CD1c-positive myeloid dendritic cell (primary cell): Measurements from ENCODE around the gene GADL1.

ENCODE experiments used
- DNase-seq: peaks from one replicate; pipeline ENCODE4 v3.0.0-alpha.2; 2016; ENCODE audit errors: extremely low spot score

GADL1 gene

DNA sequence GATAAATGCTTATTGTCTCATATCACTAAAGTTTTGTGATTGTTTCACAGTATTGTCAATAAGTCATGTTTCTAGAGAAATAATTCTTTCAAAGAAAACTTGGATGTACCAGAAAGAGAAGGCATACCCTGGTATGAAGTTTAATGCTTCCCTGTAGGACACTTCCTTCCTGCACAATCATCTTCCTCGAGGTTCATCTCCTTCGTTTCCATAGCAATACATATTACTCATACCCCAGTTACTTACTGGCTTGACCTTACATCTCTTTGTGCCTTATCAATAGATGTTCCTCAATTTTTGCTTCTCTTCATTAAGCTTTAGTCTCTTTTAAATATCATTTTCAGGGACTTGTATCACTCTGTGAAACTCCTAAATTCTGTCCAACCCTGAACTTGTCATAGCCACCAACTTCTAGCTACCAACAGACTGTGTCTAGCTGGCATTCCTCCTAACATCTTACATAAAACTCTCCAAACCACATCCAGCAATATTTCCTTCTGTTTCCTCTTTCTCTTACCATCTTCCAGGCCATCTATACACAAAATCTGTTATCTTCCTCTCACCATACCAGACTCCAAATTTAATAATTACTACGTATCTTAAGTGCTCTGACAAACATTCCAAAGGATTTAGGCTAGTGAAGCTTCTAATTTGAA, 134.3 kb downstream of the GADL1 start:
- DNase-seq: peak; percentile 19

DNA sequence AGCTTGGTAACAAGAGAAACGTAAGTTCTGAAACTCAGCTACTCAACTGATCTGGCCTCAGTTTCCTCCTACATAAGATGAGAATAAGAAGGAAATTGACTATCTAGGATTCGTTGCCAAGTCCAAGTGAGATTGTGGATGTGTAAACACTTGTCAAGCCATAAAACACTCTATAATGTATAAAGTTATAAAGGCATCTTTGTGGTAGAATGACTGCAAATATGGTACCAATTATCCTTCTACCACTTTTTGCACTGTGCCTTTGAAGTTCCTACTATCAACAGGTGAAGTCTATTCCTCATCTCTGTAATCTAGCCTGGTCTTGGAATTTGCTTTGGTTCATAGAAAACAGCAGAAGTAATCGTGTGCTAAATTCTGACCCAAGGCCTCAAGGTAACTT, 138.2 kb downstream of the GADL1 start:
- DNase-seq: no peak

DNA sequence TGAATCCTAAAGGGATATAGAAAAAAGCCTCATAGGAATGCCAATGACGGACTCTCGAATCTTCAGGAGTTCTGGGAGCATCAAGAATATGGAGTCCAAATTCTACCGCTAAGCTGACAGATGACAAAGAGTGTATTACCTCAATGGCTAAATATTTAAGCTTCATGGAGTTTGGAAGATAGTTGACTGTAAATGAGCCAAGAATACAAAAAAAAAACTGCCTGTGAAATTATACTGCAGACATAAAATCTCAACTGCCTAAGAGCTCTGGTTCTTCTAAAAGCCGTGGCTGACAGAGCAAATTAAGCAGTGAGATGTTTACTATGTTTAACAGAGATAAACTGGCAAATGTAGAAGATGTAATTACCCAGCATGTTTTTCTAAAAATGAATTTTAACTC, 140.0 kb downstream of the GADL1 start:
- no peak for DNase-seq

DNA sequence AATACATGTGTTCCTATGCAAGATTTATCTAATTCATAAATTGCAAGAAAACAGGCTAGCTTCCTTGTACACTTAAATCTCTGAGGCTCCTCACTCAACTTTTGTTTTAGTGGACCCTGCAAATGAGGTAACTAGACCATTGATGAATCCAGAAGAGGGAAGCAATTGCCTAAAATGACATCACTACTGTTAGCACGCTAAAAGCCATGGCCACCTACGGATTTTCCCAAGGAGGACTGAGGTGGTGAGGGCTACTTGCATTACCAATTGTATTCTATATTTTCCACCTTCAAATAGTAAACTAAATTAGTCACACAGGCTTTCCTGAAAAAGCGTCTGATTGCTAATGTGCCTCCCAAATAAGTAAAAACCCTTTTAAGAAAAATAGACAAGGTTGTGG, 140.7 kb downstream of the GADL1 start:
- DNase-seq: peak; percentile 69

DNA sequence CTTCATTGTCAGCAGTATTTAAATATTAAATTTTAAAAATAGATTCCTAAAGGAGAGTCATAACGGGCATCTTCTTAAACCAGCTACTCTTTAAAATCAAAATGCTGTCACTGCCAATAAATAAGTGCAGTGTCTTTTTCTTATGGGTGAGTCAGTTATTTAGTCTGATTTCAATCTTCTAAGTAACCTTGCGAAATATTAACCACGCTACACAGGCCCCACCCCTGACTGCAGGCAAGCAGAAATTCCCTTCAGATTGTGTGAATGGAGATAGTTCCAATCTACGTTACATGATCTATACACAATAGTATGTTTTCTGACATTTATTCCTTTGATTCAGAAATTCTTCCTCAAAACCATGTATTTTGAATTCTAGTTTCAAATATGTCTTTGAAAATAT, 141.5 kb downstream of the GADL1 start:
- DNase-seq: peak; percentile 75

DNA sequence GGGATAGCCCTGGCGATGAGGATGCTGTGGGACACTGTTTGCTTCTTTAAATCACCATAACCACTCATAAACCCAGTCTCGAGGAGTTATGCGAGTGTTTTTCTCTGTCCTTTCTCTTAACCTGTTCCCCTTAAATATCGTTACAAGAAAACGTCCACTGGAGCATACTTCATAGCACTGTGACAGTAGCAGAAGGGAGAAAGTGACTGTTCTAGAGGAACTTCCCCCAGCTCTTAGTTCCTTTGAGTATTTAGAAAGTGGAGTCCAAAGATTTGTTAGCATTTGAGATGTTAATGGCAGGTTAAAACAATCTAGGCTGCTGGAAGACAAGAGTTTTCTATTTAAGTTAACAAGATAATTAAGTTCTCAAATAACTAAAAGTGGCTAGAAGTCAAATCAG, 142.0 kb downstream of the GADL1 start:
- DNase-seq: peak; percentile 35

DNA sequence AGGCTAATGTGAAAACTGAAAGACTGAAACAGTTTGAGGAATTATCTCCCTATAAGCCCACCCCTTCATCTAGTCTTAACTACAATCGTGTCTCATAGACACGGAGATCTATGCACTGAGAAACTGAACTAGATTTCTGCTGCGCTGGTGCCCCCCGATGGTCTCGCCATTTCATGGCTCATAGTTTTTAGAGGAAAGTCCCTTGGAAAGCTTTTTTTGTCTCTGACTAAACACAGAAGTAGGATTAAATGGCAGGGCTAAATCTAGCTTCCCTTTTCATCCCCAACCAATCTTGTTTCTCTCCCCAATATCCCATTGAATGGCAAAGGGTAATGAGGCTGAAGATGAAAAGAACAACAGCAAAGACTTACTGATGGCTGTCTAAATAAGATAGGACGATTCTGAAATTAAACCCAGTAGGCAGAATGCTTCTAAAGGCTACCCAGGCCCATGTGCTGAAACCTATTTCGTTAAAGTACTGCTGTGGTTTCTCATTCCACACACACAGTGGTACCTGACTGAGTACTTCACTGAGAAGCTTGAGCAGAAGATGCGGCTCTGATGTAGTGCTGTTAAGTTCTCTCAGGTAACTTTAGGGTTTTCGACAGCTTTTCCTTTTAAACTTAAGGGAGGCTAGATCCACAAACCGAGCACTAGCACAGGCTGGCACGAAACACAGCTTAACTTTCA, 142.7 kb downstream of the GADL1 start:
- DNase-seq: peak; percentile 41

DNA sequence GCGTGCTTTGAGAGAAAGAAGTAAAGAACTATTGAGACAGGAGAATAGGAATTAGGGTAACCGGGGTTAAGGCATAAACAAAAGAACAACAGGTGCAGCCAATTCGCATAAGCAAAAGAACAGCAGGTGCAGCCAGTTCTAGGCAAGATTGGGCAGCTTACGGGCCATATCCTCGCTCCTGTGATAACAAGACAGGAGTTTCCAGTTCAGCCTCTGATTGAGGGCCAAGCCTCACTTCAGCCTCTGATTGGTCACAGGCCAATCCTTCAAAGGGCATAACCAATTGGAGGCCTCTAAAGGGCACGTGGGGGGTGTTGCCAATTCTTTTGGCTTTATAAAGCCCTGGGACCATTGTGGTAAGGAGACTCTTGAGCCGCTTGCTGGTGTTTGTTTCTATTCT, 143.5 kb downstream of the GADL1 start:
- no peak for DNase-seq

DNA sequence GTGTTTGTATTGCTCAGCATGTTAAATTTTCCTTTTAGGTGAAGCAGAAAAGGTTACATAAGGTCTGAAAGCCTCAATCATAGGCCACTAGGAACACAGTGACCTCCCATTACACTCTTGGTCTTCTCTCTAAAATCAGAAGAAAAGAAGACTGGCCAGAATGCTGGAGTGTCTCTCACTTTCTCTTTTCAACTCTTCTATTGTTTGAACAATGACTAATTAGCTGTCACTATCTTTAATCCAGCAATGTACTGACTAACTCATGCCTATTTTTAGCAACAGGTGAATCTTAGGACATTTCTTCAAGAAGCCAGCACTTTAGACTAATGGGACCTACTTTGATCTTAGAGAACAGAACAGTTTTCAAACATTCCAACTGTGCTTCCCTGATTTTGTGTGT, 145.2 kb downstream of the GADL1 start:
- no peak for DNase-seq

DNA sequence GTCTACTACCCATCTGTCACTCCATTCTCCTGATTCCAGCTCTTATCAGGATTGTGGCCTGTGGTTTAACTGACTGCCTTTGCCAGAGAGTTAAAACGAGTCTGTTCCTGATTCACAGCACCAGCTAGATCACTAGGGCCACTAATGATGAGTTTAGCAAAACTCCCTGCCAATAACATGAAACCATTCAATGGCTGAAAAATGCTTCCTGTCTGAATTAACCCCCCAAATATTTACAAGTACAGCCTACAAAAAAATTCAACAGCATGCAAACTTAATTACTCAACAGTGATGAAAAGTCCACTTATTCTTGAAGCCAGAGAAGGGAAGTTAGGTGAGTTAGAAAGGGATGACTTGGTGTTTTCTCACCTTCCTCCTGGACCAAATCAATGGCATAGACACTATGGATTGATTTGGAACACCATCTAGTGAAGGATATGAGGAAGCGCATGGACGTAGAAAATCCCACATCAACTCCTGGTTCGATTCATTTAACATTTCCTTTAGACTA, 146.6 kb downstream of the GADL1 start:
- no peak for DNase-seq

DNA sequence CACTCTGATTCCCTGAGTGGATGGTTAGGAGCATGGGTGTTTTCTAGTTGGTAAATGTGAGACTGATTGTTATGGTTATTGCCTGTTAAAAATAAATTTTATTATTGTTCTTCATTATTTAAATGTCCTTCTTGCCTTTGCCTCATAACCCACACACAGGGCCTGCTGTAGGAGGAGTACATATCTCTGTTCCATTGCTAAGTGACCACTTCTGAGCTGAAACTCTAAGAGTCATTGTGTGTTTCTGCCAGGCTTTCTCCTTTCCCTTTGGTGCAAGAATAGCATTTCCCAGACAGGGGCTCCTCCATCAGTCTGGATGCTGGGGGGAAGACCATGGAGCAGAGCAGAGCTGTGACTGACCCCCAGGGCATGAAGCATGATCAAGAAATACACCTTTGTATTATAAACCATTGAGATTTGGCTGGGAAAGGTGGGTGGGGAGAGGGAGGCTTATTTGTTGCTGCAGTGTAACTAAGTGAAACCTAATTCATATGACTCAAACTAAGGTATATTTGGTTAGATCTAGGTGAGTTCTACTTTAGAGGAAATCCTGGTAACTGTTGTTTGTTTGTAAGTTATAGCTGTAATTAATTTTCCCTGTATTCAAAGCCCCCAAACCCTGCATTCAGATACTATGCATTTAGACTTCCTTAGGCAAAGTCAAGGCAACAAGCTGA, 150.7 kb downstream of the GADL1 start:
- no peak for DNase-seq

DNA sequence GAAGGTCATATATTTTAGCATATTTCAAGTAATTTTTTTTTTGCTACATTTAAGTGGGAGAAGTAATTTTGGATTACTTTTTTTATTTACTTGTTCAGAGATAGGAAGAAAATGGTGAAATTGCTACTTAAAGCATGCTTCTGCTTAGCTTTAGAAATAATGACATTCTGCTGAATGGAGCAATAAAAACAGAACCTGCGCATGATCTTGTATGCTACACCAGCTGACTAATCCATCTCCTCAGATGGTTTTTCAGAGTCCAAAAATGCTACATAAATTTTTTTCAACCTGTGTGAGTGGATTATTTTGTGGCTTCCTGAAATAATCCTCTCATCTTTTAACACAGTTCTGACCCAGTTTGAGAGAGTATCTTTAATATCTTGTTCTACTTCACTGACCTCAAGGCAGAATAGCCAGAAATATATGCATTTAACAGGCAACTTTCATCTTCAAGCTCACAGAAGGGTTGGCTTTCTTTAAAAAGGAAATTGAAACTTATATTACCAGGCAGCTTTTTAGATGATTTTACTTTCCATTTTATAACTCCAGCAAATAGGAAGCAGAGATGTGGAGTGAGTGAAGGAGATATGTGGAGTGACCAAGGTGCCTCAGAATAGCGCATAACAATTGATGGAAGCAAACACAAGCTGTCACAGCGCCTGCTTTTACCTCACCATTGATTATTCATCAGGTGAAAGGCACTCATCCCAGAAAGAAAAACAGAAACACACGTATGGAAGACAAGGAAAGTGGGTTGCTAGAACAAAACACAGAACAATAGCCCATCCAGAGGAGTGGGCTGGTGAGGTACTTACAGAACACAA, 151.5 kb downstream of the GADL1 start:
- no peak for DNase-seq

DNA sequence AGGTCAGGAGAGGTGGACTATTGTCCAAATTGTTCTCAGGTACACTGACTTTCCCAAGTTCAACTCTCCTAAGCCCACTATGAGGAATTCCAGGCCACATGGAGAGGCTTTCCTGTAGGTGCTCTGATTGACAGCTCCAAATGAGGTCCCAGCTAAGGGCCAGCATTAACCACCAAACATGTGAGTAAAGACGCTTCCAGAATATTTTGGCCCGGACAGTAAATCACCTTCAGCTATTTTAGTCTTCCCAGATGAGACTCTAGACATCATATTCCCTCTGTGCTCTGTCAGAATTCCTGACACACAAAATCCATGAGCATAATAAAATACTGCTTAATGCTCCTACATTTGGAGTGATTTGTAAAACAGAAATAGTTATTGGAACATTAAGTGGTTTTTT, 152.6 kb downstream of the GADL1 start:
- DNase-seq: no peak

DNA sequence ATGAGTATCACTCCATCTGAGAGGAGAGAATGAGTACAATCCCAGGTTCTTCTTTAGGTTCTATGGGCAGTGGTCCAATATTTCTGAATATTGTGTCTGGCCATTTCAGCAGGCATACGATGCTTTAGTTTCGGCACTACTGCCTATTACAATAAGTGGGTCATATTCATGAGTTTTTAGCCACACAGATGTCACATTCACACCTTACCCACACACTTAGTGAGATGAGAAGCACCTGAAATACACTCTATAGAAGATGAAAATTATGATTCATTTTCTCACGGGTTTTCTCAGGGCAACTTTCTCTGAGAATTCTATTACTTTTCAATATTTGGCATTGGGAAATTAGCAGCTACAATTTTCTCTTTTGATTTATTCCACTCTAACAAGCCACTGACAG, 155.9 kb downstream of the GADL1 start:
- DNase-seq: no peak

DNA sequence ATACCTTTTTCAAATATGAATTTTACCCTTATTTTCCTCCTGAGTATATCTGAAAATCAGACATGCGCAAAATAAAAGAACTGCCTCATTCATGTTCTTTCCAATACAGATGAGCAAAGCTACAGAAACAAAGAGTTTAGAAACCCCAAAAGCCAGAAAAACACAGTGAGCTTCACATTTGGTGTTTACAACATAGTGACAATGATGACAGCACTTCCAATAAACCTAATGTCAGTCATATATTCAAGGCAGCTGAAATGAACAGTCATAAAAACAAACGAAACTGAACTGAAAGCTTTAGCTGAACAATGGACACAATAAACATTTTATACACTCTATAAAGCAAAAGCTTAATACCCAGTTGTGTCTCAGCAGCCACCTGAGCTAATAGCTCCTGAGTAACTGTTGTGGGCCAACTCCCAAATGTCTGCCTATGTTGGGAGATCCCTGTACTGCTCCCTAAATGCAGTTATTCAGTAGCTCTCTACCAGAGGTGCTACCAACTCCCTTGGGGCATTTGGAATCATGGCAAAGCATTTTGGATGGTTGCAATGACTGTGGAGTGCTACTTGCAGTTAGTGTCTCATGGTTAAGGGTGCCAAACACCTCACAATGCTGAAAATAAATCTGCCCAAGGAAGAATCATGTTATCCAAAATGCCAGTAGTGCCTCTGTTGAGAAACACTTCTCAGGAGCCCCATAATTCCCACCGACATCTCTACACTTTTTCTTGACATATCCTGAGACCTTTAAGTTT, 156.5 kb downstream of the GADL1 start:
- no peak for DNase-seq

DNA sequence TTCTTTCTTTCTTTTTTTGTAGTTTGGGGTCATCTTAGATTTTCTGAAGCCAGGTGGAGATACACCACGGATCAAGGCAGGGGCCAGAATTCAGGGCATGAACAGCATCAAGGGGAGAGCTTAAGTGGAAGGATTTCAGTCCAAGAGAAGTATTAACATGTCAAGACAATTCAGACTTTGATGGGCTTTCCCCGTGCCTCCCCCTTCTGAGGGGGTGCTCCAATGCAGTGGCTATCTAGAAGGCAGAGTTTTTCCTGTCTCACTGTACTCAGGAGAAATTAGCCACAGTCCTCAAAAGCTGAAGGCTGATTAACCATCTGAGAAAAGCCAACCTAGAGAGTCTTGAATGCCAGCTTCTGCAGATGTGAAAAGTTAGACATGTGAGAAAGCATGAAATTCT, 160.8 kb downstream of the GADL1 start:
- no peak for DNase-seq

DNA sequence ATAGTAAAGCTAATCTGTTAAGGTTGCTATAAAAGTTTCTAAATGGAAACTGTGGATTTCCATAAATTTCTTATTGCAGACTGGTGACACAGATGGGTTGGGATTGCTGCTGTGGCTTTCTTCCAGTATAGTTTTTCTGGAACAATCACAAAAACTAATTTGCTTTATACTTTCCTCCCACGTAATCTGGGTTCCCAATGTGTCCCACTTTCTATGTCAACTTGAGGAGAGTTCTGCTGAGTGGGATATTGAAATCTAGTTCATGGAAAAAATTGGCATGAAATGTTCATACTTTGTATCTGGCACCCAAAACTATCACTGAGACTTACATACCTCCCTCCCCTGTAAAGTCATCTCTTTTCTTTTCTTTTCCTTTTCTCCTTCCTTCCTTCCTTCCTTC, 161.3 kb downstream of the GADL1 start:
- no peak for DNase-seq

DNA sequence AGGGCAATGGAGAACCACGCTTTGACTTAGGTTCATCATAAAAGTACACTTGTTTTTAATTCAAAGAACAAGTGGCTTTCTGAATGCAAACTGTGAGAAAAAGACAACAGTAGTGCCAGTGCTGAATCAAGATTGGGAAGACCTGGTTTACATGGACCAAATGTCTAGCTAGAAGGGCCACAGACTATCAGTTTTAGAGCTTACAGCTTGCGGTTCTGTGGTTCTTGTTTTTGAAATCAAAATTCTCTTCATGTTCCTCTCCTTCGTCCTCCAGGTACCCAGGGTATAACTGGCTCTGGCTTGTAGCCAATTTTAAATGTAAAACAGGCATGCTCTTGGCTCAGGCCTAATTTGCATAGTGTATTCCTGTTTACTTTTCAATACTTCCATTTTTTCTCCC, 163.5 kb downstream of the GADL1 start:
- no peak for DNase-seq

DNA sequence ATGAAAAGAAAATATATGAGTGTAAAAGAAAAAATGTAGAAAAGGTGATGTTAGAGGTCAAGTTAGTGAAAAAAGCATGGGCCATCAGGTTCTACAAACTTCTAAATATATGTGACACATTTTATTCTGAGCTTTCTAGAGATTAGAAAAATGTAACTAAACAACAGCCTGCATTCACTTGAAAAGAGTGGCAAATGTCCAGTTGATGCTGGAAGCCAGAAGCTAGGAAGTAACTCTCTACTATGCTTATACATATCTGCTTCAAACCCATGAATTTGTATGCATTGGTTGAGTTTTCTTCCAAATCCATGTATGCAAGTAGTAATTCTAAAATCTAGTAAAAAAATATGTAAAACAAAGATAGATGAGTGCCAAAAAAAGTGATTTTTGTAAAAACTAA, 164.5 kb downstream of the GADL1 start:
- no peak for DNase-seq

DNA sequence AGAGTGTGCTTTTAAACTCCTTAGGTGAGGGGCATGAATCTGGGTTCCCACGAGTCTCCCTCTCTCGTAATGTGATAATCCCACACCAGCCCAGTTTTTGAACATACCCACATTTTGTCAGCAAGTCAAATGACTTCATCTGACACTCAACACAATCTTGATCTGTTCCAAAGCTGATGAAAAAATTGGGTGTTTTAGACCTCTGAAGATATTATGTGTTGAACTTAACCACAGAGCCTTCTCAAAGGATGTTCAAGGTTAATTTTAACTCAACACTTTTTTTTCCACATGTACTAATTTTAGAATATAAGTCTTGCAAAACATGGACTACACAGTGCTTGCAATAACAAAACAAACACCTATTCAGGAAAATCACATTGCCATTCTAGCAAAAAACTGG, 164.9 kb downstream of the GADL1 start:
- DNase-seq: no peak

DNA sequence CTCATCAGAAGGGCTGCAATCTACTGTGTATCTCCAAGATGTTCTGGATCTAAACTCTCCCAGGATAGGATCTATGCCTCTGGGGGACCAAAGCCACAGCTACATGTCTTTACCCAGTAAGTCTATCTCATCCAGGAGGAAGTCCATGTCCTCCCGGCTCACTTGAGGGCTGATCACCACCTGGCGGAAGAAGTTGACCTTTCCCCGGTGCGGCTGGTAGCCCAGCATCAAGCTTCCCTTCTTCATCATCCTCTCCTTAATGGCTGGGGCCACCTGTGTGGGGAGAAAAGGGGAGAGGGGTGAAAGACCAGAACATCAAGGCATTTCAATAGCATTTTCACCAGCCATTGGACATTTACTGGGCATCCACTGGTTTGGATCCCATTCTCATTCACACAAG, 166.3 kb downstream of the GADL1 start:
- DNase-seq: no peak
